RWPE1 (cell line): ENCODE measurements around the gene TAF1L.

ENCODE experiments used
- CTCF ChIA-PET: fragments of 350-600 bp; sonication (Branson Sonifier 250); formaldehyde crosslinking; extraction: SDS; loops from one replicate; lab custom pipeline; 2021; lab: Yijun Ruan, JAX
- POLR2A ChIA-PET: fragments of 400-600 bp; formaldehyde crosslinking; extraction: SDS; loops from one replicate; lab custom pipeline; 2020; ENCODE audit warnings: antibody characterized with exemption; ENCODE audit not compliant: low non-redundant PET; lab: Yijun Ruan, JAX
- DNase-seq: peaks from one replicate; pipeline ENCODE4 v3.0.0; 2012; ENCODE audit warnings: low spot score
- H3K27ac ChIP-seq: fragments of 450-650 bp; 2 replicates; pipeline ENCODE4 v1.5.1; 2017
- TF ChIP-seq, protein P1 (sequence below): fragments of 450-650 bp; conservative IDR thresholded peaks from 2 replicates; pipeline ENCODE4 v1.5.1; 2017; ENCODE audit warnings: low read depth, mild to moderate bottlenecking

TAF1L gene

GRCh38 chr9:32635362-32635761, at the start of gene TAF1L:
Gene TAF1L, minus strand, starts transcription at chr9:32635669. Its CDS starts 90 bp downstream, at chr9:32635579.
- TF ChIP-seq, protein P1, sequence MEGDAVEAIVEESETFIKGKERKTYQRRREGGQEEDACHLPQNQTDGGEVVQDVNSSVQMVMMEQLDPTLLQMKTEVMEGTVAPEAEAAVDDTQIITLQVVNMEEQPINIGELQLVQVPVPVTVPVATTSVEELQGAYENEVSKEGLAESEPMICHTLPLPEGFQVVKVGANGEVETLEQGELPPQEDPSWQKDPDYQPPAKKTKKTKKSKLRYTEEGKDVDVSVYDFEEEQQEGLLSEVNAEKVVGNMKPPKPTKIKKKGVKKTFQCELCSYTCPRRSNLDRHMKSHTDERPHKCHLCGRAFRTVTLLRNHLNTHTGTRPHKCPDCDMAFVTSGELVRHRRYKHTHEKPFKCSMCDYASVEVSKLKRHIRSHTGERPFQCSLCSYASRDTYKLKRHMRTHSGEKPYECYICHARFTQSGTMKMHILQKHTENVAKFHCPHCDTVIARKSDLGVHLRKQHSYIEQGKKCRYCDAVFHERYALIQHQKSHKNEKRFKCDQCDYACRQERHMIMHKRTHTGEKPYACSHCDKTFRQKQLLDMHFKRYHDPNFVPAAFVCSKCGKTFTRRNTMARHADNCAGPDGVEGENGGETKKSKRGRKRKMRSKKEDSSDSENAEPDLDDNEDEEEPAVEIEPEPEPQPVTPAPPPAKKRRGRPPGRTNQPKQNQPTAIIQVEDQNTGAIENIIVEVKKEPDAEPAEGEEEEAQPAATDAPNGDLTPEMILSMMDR = no peak
- CTCF ChIA-PET = interaction anchor here (0.7 kb wide), 1 partner anchor 717 kb away, joined by 3 read pairs; no protein-coding TSS in a partner anchor
- no peak for DNase-seq
- H3K27ac ChIP-seq = no peak within 1 kb of the TSS
- POLR2A ChIA-PET = no interaction called here

DNA sequence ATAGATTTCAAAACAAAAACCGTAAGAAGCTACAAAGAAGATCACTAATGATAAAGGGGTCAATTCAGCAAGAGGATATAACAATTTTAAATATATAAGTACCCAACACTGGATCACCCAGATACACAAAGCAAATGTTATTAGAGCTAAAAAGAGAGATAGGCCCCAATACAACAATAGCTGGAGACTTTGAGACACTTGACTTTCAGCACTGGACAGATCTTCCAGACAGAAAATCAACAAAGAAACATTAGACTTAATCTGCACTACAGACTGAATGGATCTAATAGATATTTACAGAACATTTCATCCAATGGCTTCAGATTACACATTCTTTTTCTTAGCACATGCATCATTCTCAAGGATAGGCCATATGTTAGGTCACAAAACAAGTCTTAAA, 46.3 kb upstream of the TAF1L start:
- POLR2A ChIA-PET = no interaction called here
- no peak for DNase-seq

DNA sequence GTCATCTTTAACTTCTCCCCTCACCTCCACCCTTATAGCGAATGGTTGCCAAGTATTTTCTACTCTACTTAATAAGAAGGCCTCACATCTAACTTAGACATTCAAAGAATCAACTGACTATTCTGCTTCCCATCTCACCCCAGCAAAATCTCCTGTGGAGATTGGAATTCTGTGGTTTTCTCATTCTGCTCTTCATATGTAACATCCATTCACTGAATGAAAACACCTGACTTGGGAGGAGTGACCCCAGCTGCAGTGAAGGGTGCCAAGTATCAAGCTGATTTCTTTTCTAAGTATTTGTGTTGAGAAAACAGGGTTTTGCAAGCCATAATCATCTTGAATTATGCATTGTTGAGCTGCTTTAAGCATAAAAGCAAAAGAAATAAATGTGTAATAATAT, 42.5 kb upstream of the TAF1L start:
- no peak for DNase-seq
- TF ChIP-seq, protein P1 = no peak
- H3K27ac ChIP-seq = no peak overlapping the region
- POLR2A ChIA-PET = no interaction called here
- CTCF ChIA-PET = no interaction called here

More for the DNA sequence above, 46.3 kb upstream of the TAF1L start:
- CTCF ChIA-PET = interaction anchor here (0.6 kb wide), 1 partner anchor 16 kb away, joined by 3 read pairs; no protein-coding TSS in a partner anchor
- H3K27ac ChIP-seq = no peak overlapping the region
- TF ChIP-seq, protein P1 = no peak

- ChIA-PET CTCF (no interaction called here), POLR2A (no interaction called here)
- TF ChIP-seq, protein P1 = no peak
- H3K27ac ChIP-seq = no peak overlapping the region
- DNase-seq = peak; percentile 70
Measured at GRCh38 chr9:32672469-32672868, 37.0 kb upstream of the TAF1L start.

DNA sequence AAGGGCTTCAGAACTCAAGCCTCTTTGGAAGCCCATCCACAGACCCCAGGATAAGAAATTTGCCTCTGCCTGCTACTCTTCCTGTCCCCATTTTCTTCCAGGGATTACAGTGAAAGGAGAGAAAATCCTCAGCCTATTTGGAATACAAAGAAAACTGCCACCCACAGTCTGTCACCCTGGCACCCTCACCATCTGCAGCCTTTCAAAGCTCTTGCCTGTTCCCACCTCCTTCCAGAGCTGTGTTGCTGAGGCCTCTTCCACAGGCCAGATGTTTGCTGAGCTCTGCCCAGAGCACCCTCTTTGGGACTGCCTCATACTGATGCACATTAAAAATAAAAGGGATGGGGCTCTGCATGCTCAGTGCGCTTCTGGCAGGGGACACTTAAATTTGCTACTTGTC, 35.9 kb upstream of the TAF1L start:
- CTCF ChIA-PET = no interaction called here
- DNase-seq = no peak
- POLR2A ChIA-PET = no interaction called here
- TF ChIP-seq, protein P1 = no peak
- H3K27ac ChIP-seq = no peak overlapping the region

- no peak overlapping the region for H3K27ac ChIP-seq
- CTCF ChIA-PET = interaction anchor here (0.7 kb wide), 1 partner anchor 198 kb away, joined by 3 read pairs; no protein-coding TSS in a partner anchor
- POLR2A ChIA-PET = no interaction called here
- TF ChIP-seq, protein P1 = no peak
- peak; percentile 59 for DNase-seq
Measured at GRCh38 chr9:32665101-32665500, 29.6 kb upstream of the TAF1L start.

DNA sequence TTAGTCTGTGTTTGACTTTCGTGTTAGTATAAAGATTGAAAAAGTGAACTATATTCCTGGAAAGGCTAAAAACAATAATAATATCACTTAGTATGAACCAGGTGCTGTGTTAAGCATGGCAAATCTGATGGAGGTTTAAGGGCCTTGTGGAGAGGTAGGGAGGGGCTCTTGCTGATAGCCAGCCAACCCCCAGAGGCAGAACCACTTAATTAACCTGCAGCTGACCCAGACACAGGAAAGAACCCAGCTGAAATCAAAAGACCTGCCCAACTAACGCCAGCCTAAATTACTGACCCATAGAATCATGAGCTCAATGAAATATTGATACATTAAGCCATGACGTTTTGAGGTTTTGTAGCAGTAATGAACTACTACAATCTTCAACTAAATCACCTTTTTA, 28.3 kb upstream of the TAF1L start:
- POLR2A ChIA-PET = no interaction called here
- CTCF ChIA-PET = no interaction called here
- no peak for DNase-seq
- H3K27ac ChIP-seq = no peak overlapping the region
- TF ChIP-seq, protein P1 = no peak
